NCI-H1105 treated with DMSO at 0.1 percent for 48 hours (cell line): ENCODE results near the gene HSD3B2.
"Not testable (repeated sequence)": the region's sequence is repeated elsewhere in the genome, so short reads cannot be mapped to it uniquely, and the experiment has no call there.

Experiments used
- DNase-seq: peaks from one replicate; lab custom pipeline; 2025; lab: John Stamatoyannopoulos, UW

HSD3B2 gene

DNA sequence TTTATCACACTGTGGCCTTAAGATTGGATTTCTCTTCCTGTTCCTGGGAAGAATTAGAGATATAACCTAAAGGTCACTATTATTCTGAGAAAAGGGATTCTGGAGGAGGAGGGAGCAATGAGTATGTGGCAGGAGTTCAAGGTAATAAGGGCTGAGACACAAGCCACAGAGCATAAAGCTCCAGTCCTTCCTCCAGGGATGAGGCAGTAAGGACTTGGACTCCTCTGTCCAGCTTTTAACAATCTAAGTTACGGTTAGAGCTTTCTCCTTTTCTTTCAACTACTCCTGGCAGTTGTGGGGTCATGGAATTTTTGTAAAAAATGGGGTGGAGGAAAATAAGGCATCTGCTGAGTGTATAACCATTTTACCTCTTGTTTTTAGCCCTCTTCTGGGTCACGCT lies at the start of gene HSD3B2:
HSD3B2 (plus strand) TSS at position 201 of the 400 bp plus-strand sequence. CDS start 270 bp downstream, outside the sequence.
- DNase-seq = no peak

- DNase-seq = no peak
Measured at GRCh38 chr1:119366424-119366823, 48.5 kb upstream of the HSD3B2 start.

DNA sequence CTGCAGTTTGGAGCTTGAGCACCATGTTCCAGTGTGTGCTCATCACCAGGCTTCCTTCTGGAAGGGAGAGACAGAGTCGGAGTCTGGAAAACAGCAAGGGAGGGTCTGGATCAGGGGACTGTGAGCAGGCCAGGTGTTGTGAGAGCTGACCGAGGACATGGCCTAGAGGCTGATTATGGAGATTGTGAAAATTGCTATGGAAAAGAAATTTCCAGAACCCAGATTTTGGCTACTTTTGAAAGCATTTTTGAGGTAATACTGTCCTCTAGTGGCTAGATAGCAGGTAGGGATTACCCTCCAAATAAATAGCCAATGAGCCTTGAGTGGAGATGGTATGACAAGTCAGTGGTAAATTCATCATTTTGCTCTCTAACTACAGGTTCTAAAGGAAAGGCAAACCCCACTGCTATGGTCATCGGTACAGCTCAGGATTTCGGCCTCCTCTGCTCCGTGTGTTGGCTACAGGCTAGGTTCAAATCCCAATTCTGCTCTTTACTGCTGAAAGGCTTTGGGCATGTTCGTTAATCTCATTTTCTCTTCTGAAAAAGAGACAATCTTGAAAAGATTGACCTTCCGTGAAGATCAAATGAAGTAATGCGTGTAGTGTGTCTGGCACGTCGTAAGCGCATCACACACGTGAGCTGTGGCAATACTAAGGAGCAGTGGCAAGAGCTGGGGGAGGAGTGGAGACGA lies 47.4 kb upstream of the HSD3B2 start:
- peak; percentile 25 for DNase-seq

- no peak for DNase-seq
Measured at GRCh38 chr1:119368554-119368953, 46.4 kb upstream of the HSD3B2 start, which contains the start of gene HAO2. HAO2 (plus strand) TSS chr1:119368785; CDS start chr1:119381086, 12,301 bp downstream.

- no peak for DNase-seq
Measured at GRCh38 chr1:119370748-119371147, 44.2 kb upstream of the HSD3B2 start.

- no peak for DNase-seq
Measured at GRCh38 chr1:119371815-119372214, 43.1 kb upstream of the HSD3B2 start.

- peak; percentile 31 for DNase-seq
Measured at GRCh38 chr1:119372503-119373086, 42.4 kb upstream of the HSD3B2 start.

DNA sequence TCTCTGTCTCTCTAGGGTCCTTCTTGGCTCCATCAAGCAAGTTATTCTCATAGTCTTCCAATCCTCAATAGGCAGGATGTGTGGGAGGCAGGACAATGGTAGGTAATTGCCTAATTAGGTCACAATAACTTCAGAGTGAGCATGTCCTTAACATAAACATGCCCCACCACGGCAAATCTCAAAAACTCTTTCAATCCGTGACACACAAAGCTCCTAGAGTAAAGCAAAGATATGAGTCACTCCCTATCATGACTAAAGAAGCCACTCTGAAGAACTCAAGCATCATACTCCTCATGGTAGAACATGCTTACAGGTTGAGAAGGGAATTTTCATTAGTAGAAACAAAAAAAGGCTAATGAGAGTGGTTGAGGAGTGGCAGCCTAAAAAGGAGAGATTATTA lies 41.5 kb upstream of the HSD3B2 start:
- DNase-seq = no peak

DNA sequence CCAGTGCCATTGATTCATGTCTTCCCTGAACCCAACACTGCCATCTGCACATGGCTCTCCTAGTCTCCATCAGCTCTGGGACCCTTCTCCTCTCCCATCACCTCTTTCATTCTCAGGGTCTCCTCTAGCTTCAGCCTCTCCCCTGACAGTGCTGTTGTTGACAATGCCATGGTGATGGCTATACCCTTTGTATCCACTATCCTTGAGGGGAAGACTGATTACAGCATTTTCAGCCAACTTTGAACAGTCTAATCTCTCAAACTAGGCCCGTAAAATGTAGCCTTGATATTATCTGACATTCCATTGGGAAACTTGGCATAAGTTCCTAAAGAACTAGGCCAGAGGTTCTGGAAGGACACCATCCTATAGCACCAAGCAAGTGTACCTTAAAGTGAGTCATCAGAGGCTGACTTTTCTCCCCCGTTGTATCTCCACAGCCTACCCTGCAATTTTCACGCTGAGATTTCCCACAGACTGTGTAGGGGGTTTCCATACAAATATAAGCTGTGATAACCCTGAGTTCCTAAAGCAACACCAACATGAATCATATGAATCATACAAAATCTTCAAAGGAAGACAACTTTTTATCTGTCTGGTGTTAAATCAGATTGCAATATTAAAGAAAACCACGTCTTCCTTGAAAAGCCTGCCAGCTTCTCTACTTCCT lies 40.6 kb upstream of the HSD3B2 start:
- DNase-seq = no peak

GRCh38 chr1:119375366-119375765 lies 39.6 kb upstream of the HSD3B2 start:
- no peak for DNase-seq

GRCh38 chr1:119376594-119376993 lies 38.4 kb upstream of the HSD3B2 start:
- no peak for DNase-seq

GRCh38 chr1:119377594-119377993 lies 37.4 kb upstream of the HSD3B2 start:
- not testable (repeated sequence) for DNase-seq

DNA sequence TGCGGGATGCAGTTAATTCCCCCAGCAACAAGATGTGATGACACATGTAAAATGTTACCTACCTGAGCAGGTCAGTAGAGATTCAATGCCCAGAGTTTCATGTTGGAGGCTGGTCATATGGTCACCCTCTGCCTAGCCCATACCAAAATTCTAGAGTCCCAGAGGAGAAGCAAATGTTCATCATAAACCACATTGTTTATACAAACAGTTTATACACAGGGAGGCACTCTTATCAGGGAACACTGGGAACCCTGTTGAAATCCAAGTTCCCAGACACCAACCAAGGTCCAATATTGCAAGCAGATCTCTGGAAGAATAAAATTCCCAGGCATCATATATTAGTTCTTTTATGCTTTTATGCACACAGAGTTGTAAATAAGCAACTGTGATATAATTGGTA lies 35.8 kb upstream of the HSD3B2 start:
- DNase-seq = no peak

DNA sequence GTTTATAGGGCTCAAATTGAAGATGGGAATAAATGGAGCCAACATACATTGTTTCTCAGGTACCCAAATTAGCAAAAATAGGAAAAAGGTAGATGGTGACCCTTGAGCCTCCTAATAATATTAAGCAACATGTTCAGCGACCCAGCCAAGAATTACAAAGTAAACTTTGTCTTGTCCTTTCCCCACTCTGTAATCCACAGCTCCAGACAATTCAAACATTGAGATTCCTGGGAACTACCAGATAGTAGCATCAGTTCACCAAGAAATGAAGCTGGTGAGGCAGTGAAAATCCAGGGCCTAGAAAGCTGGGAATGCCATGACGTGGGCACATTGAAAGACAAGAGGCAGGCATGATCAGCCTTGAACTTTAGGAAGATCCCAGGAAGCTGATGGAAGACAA lies 34.6 kb upstream of the HSD3B2 start:
- no peak for DNase-seq

DNA sequence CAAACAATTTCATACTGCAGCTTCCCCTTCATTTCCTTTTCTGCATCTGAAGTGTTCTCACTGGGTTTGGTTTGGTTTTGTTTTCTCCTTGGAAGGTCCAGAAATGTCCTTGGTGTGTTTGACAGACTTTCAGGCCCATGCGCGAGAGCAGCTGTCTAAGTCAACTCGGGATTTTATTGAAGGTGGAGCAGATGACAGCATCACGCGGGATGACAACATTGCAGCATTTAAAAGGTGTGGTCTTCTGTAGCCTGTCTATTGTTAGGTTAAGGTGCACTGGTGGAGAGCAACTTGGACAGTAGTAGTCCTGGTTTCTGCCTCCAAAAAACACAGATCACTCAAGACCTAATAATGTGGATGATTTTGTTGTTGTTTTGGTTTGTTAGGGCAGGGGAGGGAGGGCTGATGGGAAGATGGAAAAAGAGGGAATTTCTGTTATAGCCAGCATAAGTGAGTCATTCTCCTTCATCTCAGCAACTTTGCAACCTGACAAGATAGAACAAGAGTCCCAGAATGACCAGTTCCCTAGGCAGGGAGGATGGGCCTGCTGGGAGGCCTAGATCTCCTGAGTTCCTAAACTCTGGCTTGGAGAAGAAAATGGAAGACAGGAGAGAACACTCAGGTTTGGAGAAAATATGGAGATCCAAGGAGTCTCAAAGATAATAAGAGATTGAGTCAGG lies 33.8 kb upstream of the HSD3B2 start:
- DNase-seq = no peak

- no peak for DNase-seq
Measured at GRCh38 chr1:119384591-119384990, 30.4 kb upstream of the HSD3B2 start.

- DNase-seq = no peak
Measured at GRCh38 chr1:119385650-119386049, 29.3 kb upstream of the HSD3B2 start.

GRCh38 chr1:119387858-119388257 lies 27.1 kb upstream of the HSD3B2 start:
- DNase-seq = no peak

- no peak for DNase-seq
Measured at GRCh38 chr1:119388450-119388849, 26.5 kb upstream of the HSD3B2 start.

DNA sequence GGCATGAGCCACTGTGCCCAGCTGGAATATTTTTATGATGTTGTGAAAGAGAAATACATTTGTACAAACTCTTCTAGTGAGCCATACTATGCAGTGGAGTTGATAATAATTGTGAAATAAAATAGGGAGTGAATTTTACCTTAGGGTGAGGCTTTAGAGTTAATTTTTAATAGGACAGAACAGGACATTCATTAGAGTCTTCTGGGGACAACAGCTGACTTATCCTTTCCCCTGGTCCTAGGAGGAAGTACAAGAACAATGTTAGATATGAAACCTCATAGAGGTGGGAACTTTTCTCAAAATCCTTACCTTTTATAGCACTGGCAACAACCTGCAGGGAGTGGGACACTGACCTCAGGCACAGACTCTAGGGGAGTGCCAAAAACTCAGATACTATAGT lies 24.4 kb upstream of the HSD3B2 start:
- DNase-seq = no peak

DNA sequence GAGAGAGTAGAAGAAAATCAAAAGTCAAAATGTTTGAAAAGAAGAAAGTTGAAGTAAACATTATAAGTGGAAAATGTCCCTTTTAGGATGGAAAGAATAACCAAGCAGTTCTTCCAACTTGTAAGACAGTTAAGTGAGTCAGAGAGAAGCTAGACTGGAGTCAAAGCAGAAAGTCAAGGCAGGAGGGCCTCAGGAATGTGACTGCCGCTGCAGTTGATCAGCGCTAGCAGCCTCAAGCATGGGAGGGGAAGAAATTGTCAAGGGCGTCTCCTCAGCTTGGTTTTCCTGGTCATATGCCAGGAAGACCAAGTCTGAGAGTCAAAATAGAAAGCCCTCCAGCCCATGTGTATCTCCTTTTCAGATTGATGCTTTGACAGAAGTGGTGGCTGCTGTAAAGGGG lies 23.2 kb upstream of the HSD3B2 start:
- DNase-seq = no peak

- no peak for DNase-seq
Measured at GRCh38 chr1:119394085-119394484, 20.9 kb upstream of the HSD3B2 start.

DNA sequence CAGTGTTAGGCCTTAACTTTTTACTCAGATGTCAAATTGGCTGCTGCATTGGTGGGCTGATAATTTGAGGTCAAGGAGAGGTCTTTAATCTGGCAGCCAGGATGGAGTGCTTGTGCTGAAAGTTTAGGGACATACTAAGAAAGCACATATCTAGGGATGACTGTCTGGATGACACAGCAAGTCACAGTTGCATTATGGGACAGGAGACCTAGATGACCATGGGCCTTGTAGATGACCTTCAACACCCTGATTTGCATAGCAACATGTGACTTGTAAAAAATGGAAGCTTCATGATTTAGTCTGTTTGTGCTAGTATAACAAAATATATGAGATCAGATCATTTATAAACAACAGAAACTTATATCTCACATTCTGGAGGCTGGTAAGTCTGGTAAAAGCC lies 18.0 kb upstream of the HSD3B2 start:
- no peak for DNase-seq
